GM12873 (cell line): ENCODE results near the gene AFF3.

Source experiments
- CTCF ChIP-seq: IDR thresholded peaks from 2 replicates; pipeline ENCODE4 v1.5.1; 2012; ENCODE audit warnings: low read depth, mild to moderate bottlenecking, moderate library complexity, low read length, control low read depth; ENCODE audit not compliant: insufficient read depth; ENCODE audit errors: missing control alignments

Gene AFF3

DNA sequence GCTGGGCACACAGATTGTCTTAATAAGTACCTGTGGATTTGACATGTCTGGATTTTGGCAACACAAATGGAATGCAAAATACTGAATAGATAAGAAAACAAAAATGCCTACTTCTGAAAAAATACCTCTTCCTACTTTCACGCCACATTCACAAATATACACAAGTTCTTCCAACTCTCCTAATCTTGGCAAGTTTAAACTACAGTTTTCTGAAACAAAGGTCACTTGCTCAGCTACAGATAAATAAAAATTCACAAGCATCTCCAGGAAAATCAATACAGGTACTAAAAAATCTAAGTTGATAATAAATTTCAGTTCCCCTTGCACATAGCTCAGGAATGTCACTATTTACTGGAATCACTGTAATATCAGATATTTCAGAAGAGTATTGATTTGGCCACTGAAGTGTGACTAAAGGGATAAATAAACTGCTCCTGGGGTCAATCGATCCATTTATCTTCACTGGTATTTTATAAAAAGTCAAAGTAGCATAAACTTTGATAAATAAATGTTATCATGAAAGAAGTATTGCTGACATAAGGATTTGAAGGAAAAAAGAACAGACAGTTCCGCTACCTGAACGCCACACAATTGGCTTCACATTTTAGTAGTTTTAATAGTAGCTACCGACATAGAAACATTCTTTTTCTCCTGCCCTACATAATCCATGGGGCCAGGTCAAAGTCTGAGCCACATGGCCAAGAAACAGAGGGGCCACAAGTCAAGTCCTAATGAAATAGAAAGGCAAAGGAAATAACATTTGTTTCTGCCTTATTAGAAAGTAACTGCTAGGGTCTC lies 243.1 kb downstream of the AFF3 start:
- TF ChIP-seq CTCF = no peak

DNA sequence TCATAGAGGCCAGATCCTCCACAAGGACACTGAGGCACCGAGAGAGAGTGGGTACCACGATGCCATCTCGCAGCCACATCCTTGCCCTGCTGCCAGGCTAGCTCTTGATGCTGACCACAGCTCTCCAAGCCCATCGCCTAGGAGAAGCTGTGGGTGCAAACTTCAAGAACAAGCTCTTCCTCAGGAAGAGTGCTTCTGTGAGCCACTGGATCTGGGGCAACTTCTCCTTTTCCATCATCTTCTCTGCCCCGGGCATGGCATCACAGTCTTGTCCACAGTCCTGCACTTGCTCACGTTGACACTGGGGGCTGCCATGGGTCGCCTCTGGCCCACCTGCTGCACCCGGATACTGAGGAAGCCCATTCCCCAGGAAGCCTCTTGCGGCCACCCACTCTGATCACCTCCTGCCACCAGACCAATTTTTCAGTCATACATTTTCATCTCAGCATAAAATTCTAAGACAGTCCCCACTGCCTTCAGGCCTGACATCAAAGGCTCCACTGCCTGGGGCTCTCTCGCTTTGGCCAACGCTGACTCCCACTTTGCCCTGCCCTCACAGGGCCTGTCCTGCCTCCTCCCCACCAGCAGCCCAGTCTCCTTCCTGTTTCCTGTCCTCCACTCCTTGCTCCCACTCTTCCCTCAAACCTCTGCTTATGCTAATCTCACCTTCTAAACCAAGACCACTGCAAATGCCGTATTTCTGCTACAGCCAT lies 243.9 kb downstream of the AFF3 start:
- TF ChIP-seq CTCF = no peak

GRCh38 chr2:99891428-99891780 lies 251.0 kb downstream of the AFF3 start:
- TF ChIP-seq CTCF = no peak

- TF ChIP-seq CTCF = no peak
Observed at GRCh38 chr2:99890568-99891427, 251.6 kb downstream of the AFF3 start.

DNA sequence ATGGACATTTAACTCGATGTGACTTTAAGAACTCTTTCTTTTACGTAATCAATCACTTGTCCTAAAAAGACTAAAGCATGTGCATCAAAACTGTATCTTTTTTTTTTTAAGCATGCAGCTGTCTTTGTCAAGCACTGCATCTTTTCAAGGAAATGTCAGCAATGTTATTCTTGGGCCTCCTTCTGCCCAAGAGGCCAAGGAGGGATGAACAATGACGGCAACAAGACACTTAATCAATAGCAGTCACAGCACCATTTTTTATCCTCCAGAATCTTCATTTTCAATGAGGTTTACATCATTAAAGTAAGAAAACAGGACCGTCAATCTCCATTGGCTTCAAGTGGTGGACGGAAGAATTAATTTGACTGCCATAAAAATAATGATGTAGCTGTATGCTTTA lies 253.8 kb downstream of the AFF3 start:
- TF ChIP-seq CTCF = no peak

GRCh38 chr2:99886418-99886817 lies 256.0 kb downstream of the AFF3 start:
- no peak for TF ChIP-seq CTCF

GRCh38 chr2:99883358-99883757 lies 259.0 kb downstream of the AFF3 start:
- no peak for TF ChIP-seq CTCF
